ENCODE results near the gene AMDHD1.

DNA sequence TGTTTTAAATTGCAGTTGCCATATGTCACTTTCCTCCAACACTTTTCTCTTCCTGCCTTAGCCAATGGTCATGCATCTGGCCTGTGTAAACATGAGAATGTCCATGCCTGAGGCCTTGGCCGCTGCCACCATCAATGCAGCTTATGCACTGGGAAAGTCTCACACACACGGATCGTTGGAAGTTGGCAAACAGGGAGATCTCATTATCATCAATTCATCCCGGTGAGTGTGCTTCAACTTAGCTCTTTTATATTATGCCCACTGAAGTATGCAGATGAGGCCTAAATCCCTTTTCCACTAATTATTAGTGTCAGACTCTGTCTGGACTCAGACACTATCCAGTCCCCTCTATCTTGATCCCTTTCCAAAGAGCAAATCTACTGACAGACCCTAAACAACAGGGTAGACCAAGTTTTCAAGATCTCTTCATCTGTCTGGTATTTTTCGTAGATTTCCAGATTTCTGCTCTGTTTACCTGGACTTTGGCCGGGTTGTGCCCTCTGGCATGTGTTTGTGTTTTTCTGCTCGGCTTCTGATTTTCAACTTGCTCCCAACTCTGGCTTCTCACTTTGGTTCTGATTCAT, 23.2 kb downstream of the AMDHD1 start:
- TF ChIP-seq POLR2AphosphoS5 (IDR thresholded peaks at IDR 0.05; ENCODE audit: borderline replicate concordance, low read depth, low read length) (no peak), EZH2 (IDR thresholded peaks at IDR 0.05) (no peak)
